SK-N-SH (cell line): ENCODE measurements around the gene GRIK1. TPM values are rescaled to one million over a fixed set of nuclear protein-coding genes. Genes with fewer than 3 reads are reported as not detected.

Experiments used
- polyA plus RNA-seq, 3 experiments: library from polyadenylated mRNA; depleted of rRNA; stranded (reverse); fragments of >200 nt; gene quantifications; 2 replicates each; pipeline ENCODE4 v1.2.3, GENCODE V29; 2012

The GRIK1 gene
- polyA plus RNA-seq, 1 of the 3 experiments (the other 2 are of a cell fraction) = not detected

Other genes with a start within 250 kb of the GRIK1 start
- not detected in 2 replicates for gene CLDN17, start 226.8 kb upstream of the GRIK1 start, polyA plus RNA-seq (2012; rRNA removed)